ENCODE data around the gene TBC1D5. TPM values are rescaled to one million over a fixed set of nuclear protein-coding genes. Genes with fewer than 3 reads are reported as not detected.

The TBC1D5 gene
- total and polyA plus RNA-seq, 8 donors: 47.4 to 74.8 (median 55.3) TPM

DNA sequence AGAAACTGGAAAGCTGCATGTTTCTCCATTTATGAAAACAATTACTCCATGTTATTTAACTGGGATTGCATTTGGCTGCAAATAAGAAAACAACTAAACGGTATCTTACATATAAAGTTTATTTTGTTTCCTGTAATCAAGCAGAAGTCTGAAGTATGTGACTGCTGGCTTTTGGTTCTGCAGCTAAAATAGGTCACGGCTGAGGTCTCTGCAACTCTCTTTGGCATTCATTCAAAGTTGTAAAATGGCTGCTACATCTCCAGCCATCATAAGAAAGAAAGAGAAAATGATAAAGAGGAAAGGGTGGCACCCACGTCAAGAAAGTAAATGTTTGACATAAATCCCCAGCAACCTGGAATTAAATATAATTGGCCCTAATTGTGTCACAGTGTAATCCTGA, 406.1 kb downstream of the TBC1D5 start:
- Histone ChIP-seq H3K27ac (no peak overlapping the region), H3K4me1 (no peaks in the 10 kb centered on the region), H3K36me3 (no peaks in the 10 kb centered on the region), H3K9me3 (no peaks in the 10 kb centered on the region), H3K4me3 (no peak overlapping the region), H3K27me3 (no peaks in the 10 kb centered on the region)
- no peak for ATAC-seq
- peak in 1 of 4 donors; percentile 18 for DNase-seq
- TF ChIP-seq, protein P1, sequence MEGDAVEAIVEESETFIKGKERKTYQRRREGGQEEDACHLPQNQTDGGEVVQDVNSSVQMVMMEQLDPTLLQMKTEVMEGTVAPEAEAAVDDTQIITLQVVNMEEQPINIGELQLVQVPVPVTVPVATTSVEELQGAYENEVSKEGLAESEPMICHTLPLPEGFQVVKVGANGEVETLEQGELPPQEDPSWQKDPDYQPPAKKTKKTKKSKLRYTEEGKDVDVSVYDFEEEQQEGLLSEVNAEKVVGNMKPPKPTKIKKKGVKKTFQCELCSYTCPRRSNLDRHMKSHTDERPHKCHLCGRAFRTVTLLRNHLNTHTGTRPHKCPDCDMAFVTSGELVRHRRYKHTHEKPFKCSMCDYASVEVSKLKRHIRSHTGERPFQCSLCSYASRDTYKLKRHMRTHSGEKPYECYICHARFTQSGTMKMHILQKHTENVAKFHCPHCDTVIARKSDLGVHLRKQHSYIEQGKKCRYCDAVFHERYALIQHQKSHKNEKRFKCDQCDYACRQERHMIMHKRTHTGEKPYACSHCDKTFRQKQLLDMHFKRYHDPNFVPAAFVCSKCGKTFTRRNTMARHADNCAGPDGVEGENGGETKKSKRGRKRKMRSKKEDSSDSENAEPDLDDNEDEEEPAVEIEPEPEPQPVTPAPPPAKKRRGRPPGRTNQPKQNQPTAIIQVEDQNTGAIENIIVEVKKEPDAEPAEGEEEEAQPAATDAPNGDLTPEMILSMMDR (IDR thresholded peaks at IDR 0.05): no peak
- intact Hi-C loops (cut with DNase I): no loop called here

DNA sequence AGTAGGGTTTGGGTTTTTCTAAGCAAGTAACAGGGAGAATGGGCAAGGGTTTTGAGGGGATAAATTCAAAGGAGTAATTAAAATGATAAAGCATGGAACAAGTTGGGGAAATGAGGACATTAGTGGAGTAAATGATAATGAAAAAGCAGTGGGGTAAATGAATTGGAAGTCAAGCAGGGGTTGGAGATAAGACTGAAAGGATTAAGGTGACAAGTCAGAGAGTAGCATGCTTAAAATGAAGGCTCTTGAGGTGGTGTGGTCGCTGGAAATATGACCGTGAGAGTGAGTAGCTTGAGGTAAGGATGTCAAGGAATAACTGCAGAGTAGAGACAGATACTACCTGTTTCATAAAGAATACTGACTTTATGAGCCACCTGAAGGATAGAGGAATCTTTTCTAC, 408.5 kb downstream of the TBC1D5 start:
- Histone ChIP-seq H3K27ac (no peak overlapping the region), H3K4me3 (no peak overlapping the region), H3K36me3 (no peaks in the 10 kb centered on the region), H3K4me1 (no peaks in the 10 kb centered on the region), H3K9me3 (no peaks in the 10 kb centered on the region), H3K27me3 (no peaks in the 10 kb centered on the region)
- TF ChIP-seq, protein P1 (IDR thresholded peaks at IDR 0.05): no peak
- DNase-seq (no peak), ATAC-seq (no peak)
- intact Hi-C loops (cut with DNase I): no loop called here

DNA sequence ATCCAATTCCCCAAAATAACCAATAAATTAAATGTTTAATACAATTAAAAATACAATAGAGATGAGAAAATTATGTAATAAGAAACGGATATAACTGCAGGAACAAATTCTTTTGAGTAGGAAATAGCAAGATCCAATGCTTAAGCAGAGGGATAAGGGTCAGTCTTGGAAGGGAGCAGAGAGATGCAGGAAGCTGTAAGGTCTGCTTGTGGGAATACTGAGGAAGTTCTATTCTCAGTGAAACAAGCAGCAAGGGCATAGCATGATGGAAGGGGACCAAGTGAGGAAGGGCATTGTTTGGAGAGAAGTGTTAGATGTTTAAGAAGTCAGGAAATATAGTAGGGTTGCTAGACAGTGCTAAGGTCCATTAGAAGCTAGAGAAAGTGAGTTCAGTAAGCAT, 409.0 kb downstream of the TBC1D5 start:
- Histone ChIP-seq H3K36me3 (no peaks in the 10 kb centered on the region), H3K4me3 (no peak overlapping the region), H3K4me1 (no peaks in the 10 kb centered on the region), H3K27ac (no peak overlapping the region), H3K27me3 (no peaks in the 10 kb centered on the region), H3K9me3 (no peaks in the 10 kb centered on the region)
- TF ChIP-seq, protein P1 (IDR thresholded peaks at IDR 0.05): no peak
- DNase-seq (no peak), ATAC-seq (no peak)
- intact Hi-C loops (cut with DNase I): no loop called here

DNA sequence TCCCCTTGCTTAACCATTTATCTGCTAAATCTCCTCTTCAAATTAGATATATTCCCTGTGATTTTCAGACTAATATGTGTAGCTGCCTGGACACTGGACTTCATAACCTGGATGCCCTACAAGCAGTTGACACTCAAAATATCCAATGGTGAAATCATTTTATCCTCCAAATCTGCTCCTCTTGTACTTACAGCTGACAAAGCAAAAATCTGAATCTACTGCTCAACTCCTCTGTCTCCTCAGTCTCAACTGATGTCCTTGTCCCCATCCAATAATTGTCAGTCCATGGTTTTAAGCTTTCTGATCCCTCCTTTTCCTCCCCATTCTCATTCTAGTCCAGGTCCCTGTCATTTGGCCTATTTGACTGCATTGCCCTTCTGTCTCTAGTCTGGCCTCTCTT, 411.8 kb downstream of the TBC1D5 start:
- intact Hi-C loops (cut with DNase I): no loop called here
- Histone ChIP-seq H3K36me3 (no peaks in the 10 kb centered on the region), H3K27me3 (no peaks in the 10 kb centered on the region), H3K9me3 (no peaks in the 10 kb centered on the region), H3K4me1 (no peaks in the 10 kb centered on the region), H3K27ac (no peak overlapping the region), H3K4me3 (no peak overlapping the region)
- TF ChIP-seq, protein P1 (IDR thresholded peaks at IDR 0.05): no peak
- DNase-seq: no peak
- no peak for ATAC-seq

DNA sequence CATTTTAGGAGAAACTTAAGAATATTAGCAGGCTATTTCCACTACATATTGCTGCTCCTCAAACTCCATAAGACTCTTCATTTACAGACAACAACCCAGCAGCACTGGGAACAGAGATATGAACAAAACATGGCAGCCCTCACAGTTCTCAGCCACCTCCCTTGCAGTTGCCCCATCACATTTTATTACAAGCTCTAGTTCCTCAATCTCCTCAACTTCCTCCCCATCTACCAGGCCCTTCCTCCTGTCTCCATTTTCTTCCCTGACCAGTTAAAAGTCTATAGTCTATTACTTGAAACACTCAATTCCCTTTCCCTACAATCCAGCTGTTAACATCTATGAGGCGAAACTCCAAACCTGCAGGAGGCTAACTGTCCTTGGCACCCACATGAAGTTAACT, 412.5 kb downstream of the TBC1D5 start:
- DNase-seq (no peak), ATAC-seq (no peak)
- H3K4me1 ChIP-seq: no peaks in the 10 kb centered on the region
- no peaks in the 10 kb centered on the region for H3K36me3 ChIP-seq
- H3K27ac ChIP-seq: no peak overlapping the region
- TF ChIP-seq, protein P1 (IDR thresholded peaks at IDR 0.05): no peak
- intact Hi-C loops (cut with DNase I): no loop called here
- no peaks in the 10 kb centered on the region for H3K27me3 ChIP-seq
- H3K9me3 ChIP-seq: no peaks in the 10 kb centered on the region
- H3K4me3 ChIP-seq: no peak overlapping the region
